B cell (primary cell): ENCODE data around the gene CALD1.

Source experiments
- CTCF ChIP-seq: fragments of 200-600 bp; IDR thresholded peaks from one replicate; pipeline ENCODE4 v1.8.0; 2022; ENCODE audit warnings: antibody characterized with exemption, mild to moderate bottlenecking
- EZH2 ChIP-seq: IDR thresholded peaks from 2 replicates; pipeline ENCODE4 v1.6.1; 2012; ENCODE audit warnings: borderline replicate concordance, low read depth, mild to moderate bottlenecking, moderate library complexity, low read length; ENCODE audit not compliant: insufficient read depth, poor library complexity, severe bottlenecking

DNA sequence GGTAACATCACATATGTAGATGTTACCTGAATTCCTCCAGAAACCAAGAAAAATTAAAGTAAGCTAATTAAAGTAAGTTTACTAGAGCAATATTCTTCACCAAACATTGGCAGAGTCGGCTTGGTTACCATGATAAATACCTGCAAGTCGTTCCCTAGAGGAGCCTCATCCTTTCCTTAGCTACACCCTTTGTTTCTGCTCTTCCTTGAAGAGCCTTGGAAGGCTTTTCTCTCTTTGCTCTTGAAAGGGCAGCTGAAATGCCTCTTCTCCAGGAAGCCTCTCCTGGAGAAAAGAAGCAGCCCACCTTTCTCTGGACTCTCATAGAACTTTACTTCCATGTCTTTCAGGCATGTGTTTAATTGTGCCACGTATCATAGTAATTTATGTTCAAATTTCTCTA lies 34.9 kb upstream of the CALD1 start:
- no peak for TF ChIP-seq CTCF
- no peak for TF ChIP-seq EZH2
